HepG2 (cell line): Measurements from ENCODE around the gene CDA.

Experiments used
- CHD2 ChIP-seq: IDR thresholded peaks from 2 replicates; pipeline ENCODE4 v1.6.1; 2011; ENCODE audit warnings: low read depth, low read length, improper control_type of control experiment
- FOXK1 ChIP-seq: sonication (generic); formaldehyde crosslinking; IDR thresholded peaks from 2 replicates; pipeline ENCODE4 v1.4.0; 2020; ENCODE audit warnings: low read depth, missing genetic modification reagents, borderline replicate concordance
- GPN1 ChIP-seq: sonication (generic); formaldehyde crosslinking; IDR thresholded peaks from 2 replicates; pipeline ENCODE4 v1.5.1; 2020; ENCODE audit warnings: missing genetic modification reagents, borderline replicate concordance
- NFYB ChIP-seq: sonication (generic); formaldehyde crosslinking; IDR thresholded peaks from 2 replicates; pipeline ENCODE4 v1.4.0; 2020; ENCODE audit warnings: missing genetic modification reagents
- SALL2 ChIP-seq: sonication (generic); formaldehyde crosslinking; IDR thresholded peaks from 2 replicates; pipeline ENCODE4 v1.8.1; 2023; ENCODE audit warnings: mild to moderate bottlenecking, missing genetic modification reagents, inconsistent platforms
- TCF7L2 ChIP-seq: IDR thresholded peaks from 2 replicates; pipeline ENCODE4 v1.6.1; 2011; ENCODE audit warnings: mild to moderate bottlenecking, low read depth, low read length, moderate library complexity
- ZNF746 ChIP-seq: sonication (generic); formaldehyde crosslinking; IDR thresholded peaks from 2 replicates; pipeline ENCODE4 v1.8.0; 2022; ENCODE audit warnings: mild to moderate bottlenecking, missing genetic modification reagents
- TF ChIP-seq, protein P1 (sequence below): IDR thresholded peaks from 2 replicates; pipeline ENCODE4 v1.6.1; 2016; ENCODE audit warnings: low read depth, borderline replicate concordance
- TF ChIP-seq, protein P2 (sequence below): sonication (generic); formaldehyde crosslinking; IDR thresholded peaks from 2 replicates; pipeline ENCODE4 v1.8.0; 2022; ENCODE audit warnings: mild to moderate bottlenecking, missing genetic modification reagents, borderline replicate concordance

DNA sequence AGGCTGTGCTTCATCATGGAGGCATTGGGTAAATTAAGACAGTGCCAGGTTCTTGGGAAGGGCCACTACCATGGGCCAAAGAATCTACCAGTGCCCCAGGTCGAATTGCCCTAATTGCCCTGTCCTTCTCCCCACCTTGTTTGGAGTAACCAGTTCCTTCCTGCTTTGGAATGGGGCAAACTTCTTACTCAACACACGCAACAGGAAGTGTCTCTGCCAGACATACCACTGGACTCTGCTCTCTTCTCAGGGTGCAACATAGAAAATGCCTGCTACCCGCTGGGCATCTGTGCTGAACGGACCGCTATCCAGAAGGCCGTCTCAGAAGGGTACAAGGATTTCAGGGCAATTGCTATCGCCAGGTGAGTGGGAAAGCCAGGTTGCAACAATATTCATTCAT, 15.8 kb downstream of the CDA start:
- TF ChIP-seq NFYB (CRISPR knock-in tag), result no peak
- TF ChIP-seq, protein P1, sequence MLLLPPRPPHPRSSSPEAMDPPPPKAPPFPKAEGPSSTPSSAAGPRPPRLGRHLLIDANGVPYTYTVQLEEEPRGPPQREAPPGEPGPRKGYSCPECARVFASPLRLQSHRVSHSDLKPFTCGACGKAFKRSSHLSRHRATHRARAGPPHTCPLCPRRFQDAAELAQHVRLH (CRISPR knock-in tag), result no peak
- TF ChIP-seq, protein P2, sequence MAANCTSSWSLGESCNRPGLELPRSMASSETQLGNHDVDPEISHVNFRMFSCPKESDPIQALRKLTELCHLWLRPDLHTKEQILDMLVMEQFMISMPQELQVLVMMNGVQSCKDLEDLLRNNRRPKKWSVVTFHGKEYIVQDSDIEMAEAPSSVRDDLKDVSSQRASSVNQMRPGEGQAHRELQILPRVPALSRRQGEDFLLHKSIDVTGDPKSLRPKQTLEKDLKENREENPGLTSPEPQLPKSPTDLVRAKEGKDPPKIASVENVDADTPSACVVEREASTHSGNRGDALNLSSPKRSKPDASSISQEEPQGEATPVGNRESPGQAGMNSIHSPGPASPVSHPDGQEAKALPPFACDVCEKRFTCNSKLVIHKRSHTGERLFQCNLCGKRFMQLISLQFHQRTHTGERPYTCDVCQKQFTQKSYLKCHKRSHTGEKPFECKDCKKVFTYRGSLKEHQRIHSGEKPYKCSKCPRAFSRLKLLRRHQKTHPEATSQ, result no peak
- no peak for TF ChIP-seq GPN1 (CRISPR knock-in tag)
- TF ChIP-seq SALL2, result no peak
- no peak for TF ChIP-seq FOXK1 (CRISPR knock-in tag)
- no peak for TF ChIP-seq CHD2
- TF ChIP-seq TCF7L2, result no peak
- no peak for TF ChIP-seq ZNF746 (CRISPR knock-in tag)
